OCI-LY1 (cell line): ENCODE data around the gene TTC31.

Experiments used
- H2AFZ ChIP-seq: fragments of 200-600 bp; sonication (generic), shearing (Covaris generic); 2 replicates; pipeline ENCODE4 v1.6.0; 2014; ENCODE audit warnings: antibody characterized with exemption, mild to moderate bottlenecking, low read length
- H3F3A ChIP-seq: fragments of 200-600 bp; sonication (generic), shearing (Covaris generic); 2 replicates; pipeline ENCODE4 v1.6.0; 2014; ENCODE audit warnings: mild to moderate bottlenecking, antibody characterized with exemption, low read length, moderate library complexity; ENCODE audit not compliant: insufficient read depth
- H3K27ac ChIP-seq: fragments of 200-600 bp; sonication (generic); 2 replicates; pipeline ENCODE4 v1.5.1; 2014; ENCODE audit warnings: low read length, mixed run types, mild to moderate bottlenecking, low read depth; ENCODE audit not compliant: poor library complexity, severe bottlenecking
- H3K27me3 ChIP-seq: fragments of 200-600 bp; sonication (generic); 2 replicates; pipeline ENCODE4 v1.6.0; 2014; ENCODE audit warnings: antibody characterized with exemption, mild to moderate bottlenecking, low read length, moderate library complexity; ENCODE audit not compliant: insufficient read depth
- H3K36me3 ChIP-seq: fragments of 200-600 bp; sonication (generic); 2 replicates; pipeline ENCODE4 v1.6.1; 2014; ENCODE audit warnings: mild to moderate bottlenecking, antibody characterized with exemption, low read length, moderate library complexity, mixed read lengths; ENCODE audit not compliant: insufficient read depth
- H3K4me1 ChIP-seq: fragments of 200-600 bp; sonication (generic); 2 replicates; pipeline ENCODE4 v1.5.1; 2014; ENCODE audit warnings: mild to moderate bottlenecking, low read length, moderate library complexity; ENCODE audit not compliant: insufficient read depth, severe bottlenecking
- H3K4me2 ChIP-seq: fragments of 200-600 bp; sonication (generic), shearing (Covaris generic); 2 replicates; pipeline ENCODE4 v1.6.1; 2014; ENCODE audit warnings: low read length
- H3K4me3 ChIP-seq: fragments of 200-600 bp; sonication (generic); 2 replicates; pipeline ENCODE4 v1.5.1; 2014; ENCODE audit warnings: low read length, low read depth, mild to moderate bottlenecking, mixed read lengths; ENCODE audit not compliant: poor library complexity, severe bottlenecking
- H3K79me2 ChIP-seq: fragments of 200-600 bp; shearing (Covaris generic); 2 replicates; pipeline ENCODE4 v1.6.1; 2016; ENCODE audit warnings: mixed run types, low read length, mixed read lengths; ENCODE audit not compliant: insufficient read depth
- H3K9ac ChIP-seq: fragments of 200-600 bp; sonication (generic), shearing (Covaris generic); 2 replicates; pipeline ENCODE4 v1.6.1; 2014; ENCODE audit warnings: mild to moderate bottlenecking, low read length, mixed read lengths
- H3K9me2 ChIP-seq: fragments of 200-600 bp; sonication (generic), shearing (Covaris generic); 2 replicates; pipeline ENCODE4 v1.6.1; 2014; ENCODE audit warnings: low read depth, mild to moderate bottlenecking, low read length, mixed read lengths
- H3K9me3 ChIP-seq: fragments of 200-600 bp; shearing (Covaris generic); 2 replicates; pipeline ENCODE4 v1.6.1; 2014; ENCODE audit warnings: low read length, mixed read lengths
- H4K20me1 ChIP-seq: fragments of 200-600 bp; sonication (generic), shearing (Covaris generic); 2 replicates; pipeline ENCODE4 v1.6.0; 2016; ENCODE audit warnings: mild to moderate bottlenecking, low read length; ENCODE audit not compliant: insufficient read depth
- EZH2 ChIP-seq: fragments of 200-600 bp; sonication (generic), shearing (Covaris generic); IDR thresholded peaks from 2 replicates; pipeline ENCODE4 v1.8.0; 2017; ENCODE audit warnings: borderline replicate concordance, mixed run types, mild to moderate bottlenecking, antibody characterized with exemption, low read length, moderate library complexity, mixed read lengths
- TF ChIP-seq, protein P1 (sequence below): fragments of 200-600 bp; sonication (generic), shearing (Covaris generic); IDR thresholded peaks from 2 replicates; pipeline ENCODE4 v1.5.1; 2017; ENCODE audit warnings: mild to moderate bottlenecking, antibody characterized with exemption, low read length, moderate library complexity, mixed read lengths

TTC31 gene

GRCh38 chr2:74447230-74447999 lies 35.5 kb upstream of the TTC31 start:
- Histone ChIP-seq H3K4me1 (peaks cover 11% of the 10 kb centered on the region), H3K4me3 (no peak overlapping the region), H3K27ac (no peak overlapping the region), H3K79me2 (no peaks in the 10 kb centered on the region), H3K27me3 (0 out of 2 replicates have a peak, but pooled peaks cover 4% of the 10 kb centered on the region), H4K20me1 (no peaks in the 10 kb centered on the region), H3K4me2 (no peak overlapping the region), H3K9me2 (no peaks in the 10 kb centered on the region), H3K9me3 (no peaks in the 10 kb centered on the region), H3F3A (no peaks in the 10 kb centered on the region), H3K36me3 (no peaks in the 10 kb centered on the region), H2AFZ (no peak overlapping the region), H3K9ac (no peak overlapping the region)
- no peak for TF ChIP-seq EZH2
- TF ChIP-seq, protein P1, sequence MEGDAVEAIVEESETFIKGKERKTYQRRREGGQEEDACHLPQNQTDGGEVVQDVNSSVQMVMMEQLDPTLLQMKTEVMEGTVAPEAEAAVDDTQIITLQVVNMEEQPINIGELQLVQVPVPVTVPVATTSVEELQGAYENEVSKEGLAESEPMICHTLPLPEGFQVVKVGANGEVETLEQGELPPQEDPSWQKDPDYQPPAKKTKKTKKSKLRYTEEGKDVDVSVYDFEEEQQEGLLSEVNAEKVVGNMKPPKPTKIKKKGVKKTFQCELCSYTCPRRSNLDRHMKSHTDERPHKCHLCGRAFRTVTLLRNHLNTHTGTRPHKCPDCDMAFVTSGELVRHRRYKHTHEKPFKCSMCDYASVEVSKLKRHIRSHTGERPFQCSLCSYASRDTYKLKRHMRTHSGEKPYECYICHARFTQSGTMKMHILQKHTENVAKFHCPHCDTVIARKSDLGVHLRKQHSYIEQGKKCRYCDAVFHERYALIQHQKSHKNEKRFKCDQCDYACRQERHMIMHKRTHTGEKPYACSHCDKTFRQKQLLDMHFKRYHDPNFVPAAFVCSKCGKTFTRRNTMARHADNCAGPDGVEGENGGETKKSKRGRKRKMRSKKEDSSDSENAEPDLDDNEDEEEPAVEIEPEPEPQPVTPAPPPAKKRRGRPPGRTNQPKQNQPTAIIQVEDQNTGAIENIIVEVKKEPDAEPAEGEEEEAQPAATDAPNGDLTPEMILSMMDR: no peak

GRCh38 chr2:74448771-74449170 lies 34.1 kb upstream of the TTC31 start:
- no peak for TF ChIP-seq EZH2
- TF ChIP-seq, protein P1: no peak

DNA sequence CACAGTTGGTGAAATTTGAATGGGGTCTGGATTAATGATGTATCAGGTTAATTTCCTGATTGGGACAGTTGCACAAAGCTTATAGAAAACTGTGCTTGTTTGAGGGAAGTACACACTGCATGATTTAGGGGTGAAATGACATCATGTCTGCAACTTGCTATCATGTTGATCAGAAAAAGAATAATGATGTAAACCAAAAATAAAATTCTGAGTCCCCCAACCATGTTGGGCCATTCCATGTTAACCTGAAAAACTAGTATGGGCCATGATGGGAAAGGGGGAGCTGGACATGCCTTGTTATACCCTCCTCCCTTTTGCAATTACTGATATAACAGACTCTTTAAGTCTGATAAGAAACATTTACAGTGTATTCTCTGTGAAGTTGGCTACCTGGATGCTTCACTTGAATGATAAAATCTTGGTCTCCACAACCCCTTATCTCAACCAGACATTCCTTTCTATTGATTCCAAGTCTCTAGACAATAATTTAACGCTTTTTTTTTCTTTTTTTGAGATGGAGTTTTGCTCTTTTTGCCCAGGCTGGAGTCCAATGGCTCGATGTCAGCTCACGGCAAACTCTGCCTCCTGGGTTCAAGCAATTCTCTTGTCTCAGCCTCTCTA lies 32.2 kb upstream of the TTC31 start:
- H3K9me3 ChIP-seq: no peaks in the 10 kb centered on the region
- H3K4me2 ChIP-seq: no peak overlapping the region
- H2AFZ ChIP-seq: no peak overlapping the region
- no peaks in the 10 kb centered on the region for H3F3A ChIP-seq
- H3K27me3 ChIP-seq: no peaks in the 10 kb centered on the region
- H3K4me3 ChIP-seq: no peak overlapping the region
- no peak overlapping the region for H3K27ac ChIP-seq
- TF ChIP-seq EZH2: no peak
- TF ChIP-seq, protein P1: no peak
- H3K79me2 ChIP-seq: no peaks in the 10 kb centered on the region
- H3K9ac ChIP-seq: no peak overlapping the region
- H3K9me2 ChIP-seq: no peaks in the 10 kb centered on the region
- H3K4me1 ChIP-seq: peaks cover 21% of the 10 kb centered on the region
- H4K20me1 ChIP-seq: no peaks in the 10 kb centered on the region
- no peaks in the 10 kb centered on the region for H3K36me3 ChIP-seq

More at GRCh38 chr2:74448771-74449170, 34.1 kb upstream of the TTC31 start:
- Histone ChIP-seq H3K4me1 (peaks cover 17% of the 10 kb centered on the region), H3K9me2 (no peaks in the 10 kb centered on the region), H3K4me2 (no peak overlapping the region), H2AFZ (no peak overlapping the region), H3K9me3 (no peaks in the 10 kb centered on the region), H3K27me3 (0 out of 2 replicates have a peak, but pooled peaks cover 4% of the 10 kb centered on the region), H3K4me3 (no peak overlapping the region), H4K20me1 (no peaks in the 10 kb centered on the region), H3K27ac (no peak overlapping the region), H3K36me3 (no peaks in the 10 kb centered on the region), H3K79me2 (no peaks in the 10 kb centered on the region), H3K9ac (no peak overlapping the region), H3F3A (no peaks in the 10 kb centered on the region)
